ENCODE results near the gene ARL6IP1. TPM values are rescaled to one million over a fixed set of nuclear protein-coding genes. Genes with fewer than 3 reads are reported as not detected.
"Not testable (repeated sequence)": the region's sequence is repeated elsewhere in the genome, so short reads cannot be mapped to it uniquely, and the experiment has no call there.

The ARL6IP1 gene
- total and polyA plus RNA-seq, 8 donors: 97.6 to 360 (median 214) TPM

DNA sequence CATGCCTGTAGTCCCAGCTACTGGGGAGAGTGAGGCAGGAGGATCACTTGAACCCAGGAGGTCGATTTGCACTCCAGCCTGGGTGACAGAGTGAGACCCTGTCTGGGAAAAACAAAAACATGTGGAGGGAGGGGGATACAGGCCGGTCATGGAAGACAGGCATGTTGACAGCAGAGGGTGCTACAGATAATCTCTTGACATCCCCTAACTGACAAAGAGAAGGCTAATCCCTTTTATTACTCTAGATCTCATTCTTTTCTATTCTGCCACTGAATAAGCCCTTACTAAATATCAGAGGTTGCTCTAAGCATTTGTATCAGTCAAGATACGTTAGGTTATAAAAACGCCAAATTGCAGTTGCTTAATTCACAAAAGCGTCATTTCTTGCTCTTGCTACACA lies 25.0 kb downstream of the ARL6IP1 start:
- DNase-seq; H3K9me3 ChIP-seq; H3K27ac ChIP-seq; H3K4me3 ChIP-seq; ATAC-seq; H3K4me1 ChIP-seq; intact Hi-C loops (cut with DNase I); H3K27me3 ChIP-seq; H3K36me3 ChIP-seq: not testable (repeated sequence)

DNA sequence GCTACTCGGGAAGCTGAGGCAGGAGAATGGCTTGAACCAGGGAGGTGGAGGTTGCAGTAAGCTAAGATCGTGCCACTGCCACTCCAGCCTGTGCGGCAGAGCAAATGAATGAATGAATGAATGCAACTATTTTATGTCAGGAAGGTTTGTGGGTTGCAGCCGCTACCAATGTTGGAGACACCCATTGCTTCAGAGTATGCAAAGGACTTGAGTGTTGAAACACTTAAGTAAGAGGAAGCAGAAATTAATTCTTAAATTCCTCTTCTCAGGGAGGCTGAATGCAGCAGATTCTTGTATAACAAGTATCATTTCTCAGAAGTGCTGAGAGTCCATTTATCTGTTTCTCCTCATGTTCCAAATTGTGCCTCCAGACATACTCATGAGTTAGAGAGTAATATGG lies 26.7 kb downstream of the ARL6IP1 start:
- H3K4me3 ChIP-seq; H3K4me1 ChIP-seq; H3K36me3 ChIP-seq; intact Hi-C loops (cut with DNase I); H3K27me3 ChIP-seq; DNase-seq; H3K9me3 ChIP-seq: not testable (repeated sequence)
- ATAC-seq: peak; percentile 30
- H3K27ac ChIP-seq: peak overlapping the region in 1 of 2 donors; percentile 39

GRCh38 chr16:18772171-18772570 lies 29.2 kb downstream of the ARL6IP1 start:
- H3K9me3 ChIP-seq; H3K4me1 ChIP-seq; H3K27me3 ChIP-seq; H3K27ac ChIP-seq; H3K36me3 ChIP-seq; H3K4me3 ChIP-seq; intact Hi-C loops (cut with DNase I); DNase-seq; ATAC-seq: not testable (repeated sequence)

DNA sequence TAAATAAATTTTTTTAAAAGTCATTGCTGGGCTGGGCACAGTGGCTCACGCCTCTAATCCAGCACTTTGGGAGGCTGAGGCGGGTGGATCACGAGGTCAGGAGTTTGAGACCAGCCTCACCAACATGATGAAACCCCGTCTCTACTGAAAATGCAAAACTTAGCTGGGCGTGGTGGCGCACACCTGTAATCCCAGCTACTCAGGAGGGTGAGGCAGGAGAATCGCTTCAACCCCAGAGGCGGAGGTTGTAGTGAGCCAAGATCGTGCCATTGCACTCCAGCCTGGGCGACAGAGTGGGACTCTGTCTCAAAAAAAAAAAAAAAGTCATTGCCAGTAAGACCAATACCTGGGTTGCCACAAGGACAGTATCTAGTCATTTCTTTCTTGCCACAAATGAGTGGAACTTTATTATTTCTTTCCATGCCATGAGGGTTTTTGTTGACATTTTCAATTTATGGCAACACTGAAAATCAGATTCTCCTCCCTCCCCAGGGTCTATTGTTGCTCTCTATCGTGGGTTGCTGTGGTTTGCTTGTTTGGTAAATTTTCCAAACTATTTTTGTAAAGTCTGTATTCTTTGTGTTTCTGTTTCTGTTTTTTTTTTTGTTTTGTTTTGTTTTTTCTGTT lies 30.9 kb downstream of the ARL6IP1 start:
- intact Hi-C loops (cut with DNase I); H3K4me1 ChIP-seq; H3K4me3 ChIP-seq; H3K27me3 ChIP-seq; H3K27ac ChIP-seq; DNase-seq; H3K9me3 ChIP-seq; ATAC-seq; H3K36me3 ChIP-seq: not testable (repeated sequence)

GRCh38 chr16:18767217-18767616 lies 34.1 kb downstream of the ARL6IP1 start:
- H3K27ac ChIP-seq; H3K9me3 ChIP-seq; H3K4me3 ChIP-seq; H3K4me1 ChIP-seq; ATAC-seq; H3K36me3 ChIP-seq; intact Hi-C loops (cut with DNase I); DNase-seq; H3K27me3 ChIP-seq: not testable (repeated sequence)

DNA sequence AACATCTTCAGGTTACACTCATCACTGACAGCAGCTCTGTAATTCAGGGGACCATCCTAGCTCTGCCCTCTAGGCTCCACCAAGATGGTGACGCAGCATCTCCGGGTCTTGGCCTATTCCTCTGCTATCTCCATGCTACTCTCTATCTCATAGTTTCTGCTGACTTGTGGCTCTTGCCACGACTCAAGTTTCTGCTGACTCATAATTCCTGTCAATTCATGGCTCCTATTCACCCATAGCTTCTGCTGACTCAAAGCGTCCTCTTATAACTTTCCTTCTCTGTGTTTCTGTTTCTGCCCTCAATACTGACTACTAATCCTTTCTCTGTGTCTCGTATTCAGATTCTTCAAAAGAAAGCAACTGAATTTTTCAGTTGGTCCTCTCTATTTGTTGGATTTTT lies 38.6 kb downstream of the ARL6IP1 start:
- peak; percentile 21 for ATAC-seq
- H3K4me3 ChIP-seq; intact Hi-C loops (cut with DNase I): not testable (repeated sequence)

DNA sequence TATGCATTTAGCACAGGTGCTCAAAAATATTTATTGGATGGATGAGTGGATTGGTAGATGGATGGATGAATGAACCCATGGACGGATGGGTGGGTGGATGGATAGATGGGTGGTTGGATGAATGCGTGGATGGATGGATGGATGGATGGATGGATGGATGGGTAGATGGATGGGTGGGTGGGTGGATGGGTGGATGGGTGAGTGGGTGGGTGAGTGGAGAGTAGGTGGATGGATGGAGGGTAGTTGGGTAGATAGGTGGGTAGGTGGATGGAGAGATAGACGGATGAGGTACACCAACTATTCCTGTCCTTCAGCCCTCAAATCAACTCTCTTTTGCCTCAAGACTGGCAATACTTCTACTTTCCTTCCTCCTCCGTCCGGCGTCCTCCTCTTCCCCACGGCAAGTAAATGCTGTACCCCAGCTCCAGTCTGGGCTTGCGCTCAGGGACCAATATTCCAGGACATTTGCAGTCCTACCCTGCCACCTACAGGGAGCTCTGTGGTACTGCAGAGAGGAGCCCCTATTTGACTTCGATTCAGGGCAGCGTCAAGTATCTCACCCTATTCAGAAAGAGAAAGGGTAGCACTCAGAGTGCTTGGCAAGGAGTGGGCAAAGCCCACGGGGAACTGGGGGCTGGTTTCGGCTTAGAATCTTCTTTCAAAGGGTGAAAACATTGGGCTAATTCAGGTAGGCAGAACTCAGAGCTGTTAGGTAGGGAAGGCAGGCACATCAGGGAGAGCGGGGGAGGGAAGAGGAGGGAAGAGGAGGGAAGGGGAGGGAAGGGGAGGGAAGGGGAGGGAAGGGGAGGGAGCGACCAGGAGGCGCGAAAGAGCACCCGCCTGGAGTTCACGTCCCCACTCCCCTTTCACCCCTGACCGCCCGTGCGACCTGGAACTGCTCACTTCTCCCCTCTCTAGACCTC lies 41.5 kb downstream of the ARL6IP1 start:
- peak in 1 of 4 donors; percentile 3 for DNase-seq
- H3K36me3 ChIP-seq; H3K27ac ChIP-seq; H3K4me3 ChIP-seq; H3K4me1 ChIP-seq; intact Hi-C loops (cut with DNase I); H3K27me3 ChIP-seq; H3K9me3 ChIP-seq: not testable (repeated sequence)
- TF ChIP-seq, protein P1, sequence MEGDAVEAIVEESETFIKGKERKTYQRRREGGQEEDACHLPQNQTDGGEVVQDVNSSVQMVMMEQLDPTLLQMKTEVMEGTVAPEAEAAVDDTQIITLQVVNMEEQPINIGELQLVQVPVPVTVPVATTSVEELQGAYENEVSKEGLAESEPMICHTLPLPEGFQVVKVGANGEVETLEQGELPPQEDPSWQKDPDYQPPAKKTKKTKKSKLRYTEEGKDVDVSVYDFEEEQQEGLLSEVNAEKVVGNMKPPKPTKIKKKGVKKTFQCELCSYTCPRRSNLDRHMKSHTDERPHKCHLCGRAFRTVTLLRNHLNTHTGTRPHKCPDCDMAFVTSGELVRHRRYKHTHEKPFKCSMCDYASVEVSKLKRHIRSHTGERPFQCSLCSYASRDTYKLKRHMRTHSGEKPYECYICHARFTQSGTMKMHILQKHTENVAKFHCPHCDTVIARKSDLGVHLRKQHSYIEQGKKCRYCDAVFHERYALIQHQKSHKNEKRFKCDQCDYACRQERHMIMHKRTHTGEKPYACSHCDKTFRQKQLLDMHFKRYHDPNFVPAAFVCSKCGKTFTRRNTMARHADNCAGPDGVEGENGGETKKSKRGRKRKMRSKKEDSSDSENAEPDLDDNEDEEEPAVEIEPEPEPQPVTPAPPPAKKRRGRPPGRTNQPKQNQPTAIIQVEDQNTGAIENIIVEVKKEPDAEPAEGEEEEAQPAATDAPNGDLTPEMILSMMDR (IDR thresholded peaks at IDR 0.05): peak; percentile 55 to 75
- peak; percentile 100 for ATAC-seq

More for the DNA sequence above, 38.6 kb downstream of the ARL6IP1 start:
- H3K9me3 ChIP-seq, DNase-seq, H3K4me1 ChIP-seq, H3K27me3 ChIP-seq, H3K27ac ChIP-seq, H3K36me3 ChIP-seq: not testable (repeated sequence)

- ATAC-seq: not testable (repeated sequence)
Measured at GRCh38 chr16:18757960-18758660, 43.2 kb downstream of the ARL6IP1 start.

GRCh38 chr16:18756639-18757038 lies 44.7 kb downstream of the ARL6IP1 start:
- ATAC-seq; H3K27ac ChIP-seq; H3K27me3 ChIP-seq; H3K4me1 ChIP-seq; H3K4me3 ChIP-seq; intact Hi-C loops (cut with DNase I); H3K9me3 ChIP-seq; DNase-seq; H3K36me3 ChIP-seq: not testable (repeated sequence)

More at GRCh38 chr16:18757960-18758660, 43.2 kb downstream of the ARL6IP1 start:
- DNase-seq; H3K27me3 ChIP-seq; H3K4me1 ChIP-seq; H3K27ac ChIP-seq; H3K36me3 ChIP-seq; H3K4me3 ChIP-seq; H3K9me3 ChIP-seq; intact Hi-C loops (cut with DNase I): not testable (repeated sequence)

DNA sequence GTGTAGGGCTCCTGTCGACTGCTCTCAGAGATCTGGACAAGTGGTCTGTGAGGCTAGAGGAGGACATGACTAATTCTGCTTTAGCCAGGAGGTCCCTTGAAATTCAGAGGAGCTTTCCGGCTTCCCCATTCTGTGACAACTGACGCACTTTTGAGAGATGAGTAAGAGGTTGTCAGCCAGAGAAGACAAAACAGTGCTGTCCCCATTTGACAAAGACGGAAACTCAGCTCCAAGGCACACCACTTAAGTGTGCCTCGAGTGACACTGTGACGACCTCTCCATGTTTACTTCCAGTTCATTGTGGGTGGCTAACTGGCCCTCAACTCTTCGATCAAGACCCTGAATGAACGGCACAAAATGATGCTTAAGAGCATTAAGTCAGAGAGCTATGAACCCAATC lies 58.5 kb downstream of the ARL6IP1 start:
- H3K27ac ChIP-seq; intact Hi-C loops (cut with DNase I); DNase-seq; H3K27me3 ChIP-seq; H3K4me1 ChIP-seq; ATAC-seq; H3K9me3 ChIP-seq; H3K4me3 ChIP-seq; H3K36me3 ChIP-seq: not testable (repeated sequence)
